BLaER1 (cell line): Measurements from ENCODE around the gene SCNN1A.
"Not testable (repeated sequence)": the region's sequence is repeated elsewhere in the genome, so short reads cannot be mapped to it uniquely, and the experiment has no call there.

Experiments
- H3K27ac ChIP-seq: shearing (Covaris generic); formaldehyde crosslinking; 2 replicates; pipeline ENCODE4 v1.8.1; 2022
- H3K27me3 ChIP-seq: shearing (Covaris generic); formaldehyde crosslinking; 2 replicates; pipeline ENCODE4 v1.8.1; 2022
- H3K36me3 ChIP-seq: shearing (Covaris generic); formaldehyde crosslinking; 2 replicates; pipeline ENCODE4 v1.8.1; 2022
- H3K4me1 ChIP-seq: shearing (Covaris generic); formaldehyde crosslinking; 2 replicates; pipeline ENCODE4 v1.8.1; 2022
- H3K4me2 ChIP-seq: shearing (Covaris generic); formaldehyde crosslinking; 2 replicates; pipeline ENCODE4 v1.8.1; 2022
- H3K4me3 ChIP-seq: shearing (Covaris generic); formaldehyde crosslinking; 2 replicates; pipeline ENCODE4 v1.8.1; 2022
- H3K9ac ChIP-seq: shearing (Covaris generic); formaldehyde crosslinking; 2 replicates; pipeline ENCODE4 v1.8.1; 2022
- H3K9me3 ChIP-seq: shearing (Covaris generic); formaldehyde crosslinking; 2 replicates; pipeline ENCODE4 v1.8.1; 2022
- H4K20me1 ChIP-seq: shearing (Covaris generic); formaldehyde crosslinking; 2 replicates; pipeline ENCODE4 v1.8.1; 2022
- Cebpa-rat ChIP-seq: shearing (Covaris generic); IDR thresholded peaks from 2 replicates; pipeline ENCODE4 v1.8.1; 2022

Gene SCNN1A

GRCh38 chr12:6340745-6341416, 34.5 kb downstream of the SCNN1A start:
- H3K36me3 ChIP-seq, result peaks cover 8% of the 10 kb centered on the region; the same call in 1 of the 2 replicates
- no peaks in the 10 kb centered on the region for H3K27me3 ChIP-seq
- H3K9me3 ChIP-seq, result no peaks in the 10 kb centered on the region
- H4K20me1 ChIP-seq, result peaks cover 38% of the 10 kb centered on the region
- peak overlapping the region; percentile 99 for H3K4me2 ChIP-seq
- H3K27ac ChIP-seq, result peak overlapping the region; percentile 98
- H3K9ac ChIP-seq, result peak overlapping the region; percentile 96
- H3K4me1 ChIP-seq, result peaks cover 82% of the 10 kb centered on the region
- no peak for TF ChIP-seq Cebpa-rat
- peak overlapping the region; percentile 92 for H3K4me3 ChIP-seq

GRCh38 chr12:6340032-6340638, 35.2 kb downstream of the SCNN1A start:
- H4K20me1 ChIP-seq, result peaks cover 45% of the 10 kb centered on the region
- H3K27me3 ChIP-seq, result no peaks in the 10 kb centered on the region
- H3K4me1 ChIP-seq, result peaks cover 82% of the 10 kb centered on the region
- peak overlapping the region; percentile 99 for H3K4me2 ChIP-seq
- H3K27ac ChIP-seq, result peak overlapping the region; percentile 98
- peak overlapping the region; percentile 96 for H3K9ac ChIP-seq
- H3K4me3 ChIP-seq, result peak overlapping the region; percentile 92
- H3K9me3 ChIP-seq, result no peaks in the 10 kb centered on the region
- no peak for TF ChIP-seq Cebpa-rat
- peaks cover 12% of the 10 kb centered on the region for H3K36me3 ChIP-seq

- H3K4me2 ChIP-seq, result peak overlapping the region; percentile 99
- no peaks in the 10 kb centered on the region for H3K9me3 ChIP-seq
- H3K27ac ChIP-seq, result peak overlapping the region; percentile 98
- no peaks in the 10 kb centered on the region for H3K27me3 ChIP-seq
- H3K4me1 ChIP-seq, result peaks cover 82% of the 10 kb centered on the region
- H4K20me1 ChIP-seq, result peaks cover 57% of the 10 kb centered on the region
- no peak for TF ChIP-seq Cebpa-rat
- peak overlapping the region; percentile 96 for H3K9ac ChIP-seq
- peak overlapping the region; percentile 92 for H3K4me3 ChIP-seq
- peaks cover 24% of the 10 kb centered on the region for H3K36me3 ChIP-seq
Measured at GRCh38 chr12:6338955-6339354, 36.4 kb downstream of the SCNN1A start.

- peaks cover 28% of the 10 kb centered on the region for H3K36me3 ChIP-seq
- H3K9me3 ChIP-seq, H3K27me3 ChIP-seq: not testable (repeated sequence)
- H4K20me1 ChIP-seq, result peaks cover 61% of the 10 kb centered on the region
- H3K9ac ChIP-seq, result peak overlapping the region; percentile 96
- H3K4me2 ChIP-seq, result peak overlapping the region; percentile 99
- H3K27ac ChIP-seq, result peak overlapping the region; percentile 98
- H3K4me3 ChIP-seq, result peak overlapping the region; percentile 92
- peaks cover 82% of the 10 kb centered on the region for H3K4me1 ChIP-seq
Measured at GRCh38 chr12:6338536-6338935, 36.8 kb downstream of the SCNN1A start.

GRCh38 chr12:6337958-6338433, 37.4 kb downstream of the SCNN1A start:
- Histone ChIP-seq H4K20me1 (peaks cover 67% of the 10 kb centered on the region), H3K36me3 (peaks cover 33% of the 10 kb centered on the region), H3K27ac (peak overlapping the region; percentile 98), H3K9ac (peak overlapping the region; percentile 96), H3K4me2 (peak overlapping the region; percentile 99), H3K4me3 (peak overlapping the region; percentile 92), H3K9me3 (no peaks in the 10 kb centered on the region), H3K27me3 (no peaks in the 10 kb centered on the region), H3K4me1 (peaks cover 82% of the 10 kb centered on the region)
- TF ChIP-seq Cebpa-rat, result no peak

GRCh38 chr12:6336889-6337853, 38.2 kb downstream of the SCNN1A start:
- no peak for TF ChIP-seq Cebpa-rat
- peaks cover 42% of the 10 kb centered on the region for H3K36me3 ChIP-seq
- peak overlapping the region; percentile 98 for H3K27ac ChIP-seq
- H3K27me3 ChIP-seq, result no peaks in the 10 kb centered on the region
- peak overlapping the region; percentile 99 for H3K4me2 ChIP-seq
- H3K9me3 ChIP-seq, result no peaks in the 10 kb centered on the region
- H4K20me1 ChIP-seq, result peaks cover 75% of the 10 kb centered on the region
- H3K4me1 ChIP-seq, result peaks cover 82% of the 10 kb centered on the region
- peak overlapping the region; percentile 92 for H3K4me3 ChIP-seq
- H3K9ac ChIP-seq, result peak overlapping the region; percentile 96

- TF ChIP-seq Cebpa-rat, result no peak
- H3K4me1 ChIP-seq, result peaks cover 88% of the 10 kb centered on the region
- peak overlapping the region; percentile 96 for H3K9ac ChIP-seq
- H3K36me3 ChIP-seq, result peaks cover 51% of the 10 kb centered on the region
- peak overlapping the region; percentile 98 for H3K27ac ChIP-seq
- no peaks in the 10 kb centered on the region for H3K27me3 ChIP-seq
- H3K4me2 ChIP-seq, result peak overlapping the region; percentile 99
- H4K20me1 ChIP-seq, result peaks cover 84% of the 10 kb centered on the region
- no peaks in the 10 kb centered on the region for H3K9me3 ChIP-seq
- peak overlapping the region; percentile 92 for H3K4me3 ChIP-seq
Measured at GRCh38 chr12:6336079-6336888, 39.1 kb downstream of the SCNN1A start.

GRCh38 chr12:6335451-6336078, 39.8 kb downstream of the SCNN1A start:
- peak overlapping the region; percentile 99 for H3K4me2 ChIP-seq
- H3K9me3 ChIP-seq, result no peaks in the 10 kb centered on the region
- peaks cover 58% of the 10 kb centered on the region for H3K36me3 ChIP-seq
- H3K27ac ChIP-seq, result peak overlapping the region; percentile 98
- peak overlapping the region; percentile 96 for H3K9ac ChIP-seq
- no peak for TF ChIP-seq Cebpa-rat
- peaks cover 95% of the 10 kb centered on the region for H3K4me1 ChIP-seq
- H4K20me1 ChIP-seq, result peaks cover 91% of the 10 kb centered on the region
- H3K4me3 ChIP-seq, result peak overlapping the region; percentile 92
- H3K27me3 ChIP-seq, result no peaks in the 10 kb centered on the region
